Tibial nerve (tissue), 4 donors: ENCODE data around the gene ZNF260. TPM values are rescaled to one million over a fixed set of nuclear protein-coding genes. Genes with fewer than 3 reads are reported as not detected.
"Not testable (repeated sequence)": the region's sequence is repeated elsewhere in the genome, so short reads cannot be mapped to it uniquely, and the experiment has no call there.

Experiments used
- DNase-seq, 2 donors: peaks; one replicate each; pipeline ENCODE4 v3.0.0-alpha.2; 2019; ENCODE audit warnings: low spot score in 2 of 2
- H3K27ac ChIP-seq, 4 donors: fragments of 200-600 bp; sonication (generic) in 3 of 4; one replicate each; pipeline ENCODE4 v1.5.1; 2017 to 2019; ENCODE audit warnings: mild to moderate bottlenecking in 1 of 4
- H3K27me3 ChIP-seq, 2 donors: fragments of 200-600 bp; sonication (generic) in 1 of 2; one replicate each; pipeline versions ENCODE4 v1.5.1 to v1.6.0; 2017 to 2019
- H3K36me3 ChIP-seq, 3 donors: fragments of 200-600 bp; sonication (generic); one replicate each; pipeline ENCODE4 v1.5.1; 2018 to 2019
- H3K4me1 ChIP-seq, 4 donors: fragments of 200-600 bp; sonication (generic) in 3 of 4; one replicate each; pipeline ENCODE4 v1.5.1; 2017 to 2019
- H3K4me3 ChIP-seq, 4 donors: fragments of 200-600 bp; sonication (generic) in 3 of 4; one replicate each; pipeline ENCODE4 v1.5.1; 2017 to 2019; ENCODE audit warnings: mild to moderate bottlenecking in 1 of 4, moderate library complexity in 1 of 4
- H3K9me3 ChIP-seq, 4 donors: fragments of 200-600 bp; sonication (generic) in 3 of 4; one replicate each; pipeline ENCODE4 v1.5.1; 2017 to 2019
- EP300 ChIP-seq, 2 donors: sonication (generic); formaldehyde crosslinking; IDR thresholded peaks; one replicate each; pipeline ENCODE4 v1.6.1; 2017; ENCODE audit warnings: antibody characterized with exemption in 2 of 2, mild to moderate bottlenecking in 1 of 2
- POLR2A ChIP-seq, 2 donors: fragments of 450-650 bp; IDR thresholded peaks; one replicate each; pipeline ENCODE4 v1.6.1; 2017; ENCODE audit warnings: antibody characterized with exemption in 2 of 2, mild to moderate bottlenecking in 2 of 2, moderate library complexity in 2 of 2
- WGBS, 2 donors: methylation state at CpG; one replicate each; pipeline ENCODE4 v1.1.5; 2018; 5-methylcytosine and 5-hydroxymethylcytosine counted together
- total RNA-seq, 4 donors: library from RNA; depleted of rRNA; stranded (reverse); fragments of >200 nt; gene quantifications; one replicate each; pipeline ENCODE4 v1.1.0, GENCODE V29; 2016
- TF ChIP-seq, protein P1 (sequence below), 5 experiments: fragments of 200-600 bp in 3 of 5; fragments of 450-650 bp in 2 of 5; sonication (generic) in 3 of 5; IDR thresholded peaks; one replicate each; pipeline ENCODE4 v1.5.1; 2016 to 2019; ENCODE audit warnings: antibody characterized with exemption in 5 of 5, mild to moderate bottlenecking in 3 of 5, moderate library complexity in 2 of 5

The ZNF260 gene
- total RNA-seq, 4 donors from 2014 or later = 10.5 to 41.1 (median 15.1) TPM

DNA sequence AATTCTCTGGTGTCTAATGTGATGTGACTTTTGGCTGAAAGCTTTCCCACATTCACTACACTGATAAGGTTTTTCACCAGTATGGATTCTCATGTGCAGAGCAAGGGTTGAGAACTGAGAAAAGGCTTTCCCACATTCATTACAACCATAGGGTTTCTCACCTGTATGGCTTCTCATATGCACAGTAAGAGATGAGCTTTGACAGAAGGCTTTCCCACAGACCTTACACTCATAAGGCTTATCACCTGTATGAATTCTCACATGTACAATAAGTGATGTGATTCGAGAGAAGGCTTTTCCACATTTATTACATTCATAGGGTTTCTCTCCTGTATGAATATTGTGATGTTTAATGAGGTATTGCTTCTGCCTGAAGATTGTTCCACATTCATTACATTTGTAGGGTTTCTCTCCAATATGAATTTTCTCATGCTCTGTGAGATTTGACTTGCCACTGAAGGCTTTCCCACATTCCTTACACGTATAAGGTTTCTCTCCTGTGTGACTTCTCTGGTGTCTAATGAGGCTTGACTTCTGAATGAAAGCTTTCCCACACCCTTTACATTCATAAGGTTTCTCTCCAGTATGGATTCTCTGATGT is 14.0 kb downstream of the ZNF260 start:
- 96 to 98% methylated on average over 2 of the region's 2 CpGs for WGBS, 2 donors
- Histone ChIP-seq H3K9me3 (peaks cover 3 to 100% (median 71%) of the 10 kb centered on the region in 4 donors), H3K4me1 (no peaks in the 10 kb centered on the region), H3K27me3 (no peaks in the 10 kb centered on the region), H3K36me3 (peaks cover 8 to 100% (median 44%) of the 10 kb centered on the region in 3 donors), H3K4me3 (no peak overlapping the region), H3K27ac (no peak overlapping the region)
- DNase-seq = no peak
- TF ChIP-seq POLR2A (IDR thresholded peaks at IDR 0.05) (no peak), EP300 (IDR thresholded peaks at IDR 0.05) (no peak)
- TF ChIP-seq, protein P1, sequence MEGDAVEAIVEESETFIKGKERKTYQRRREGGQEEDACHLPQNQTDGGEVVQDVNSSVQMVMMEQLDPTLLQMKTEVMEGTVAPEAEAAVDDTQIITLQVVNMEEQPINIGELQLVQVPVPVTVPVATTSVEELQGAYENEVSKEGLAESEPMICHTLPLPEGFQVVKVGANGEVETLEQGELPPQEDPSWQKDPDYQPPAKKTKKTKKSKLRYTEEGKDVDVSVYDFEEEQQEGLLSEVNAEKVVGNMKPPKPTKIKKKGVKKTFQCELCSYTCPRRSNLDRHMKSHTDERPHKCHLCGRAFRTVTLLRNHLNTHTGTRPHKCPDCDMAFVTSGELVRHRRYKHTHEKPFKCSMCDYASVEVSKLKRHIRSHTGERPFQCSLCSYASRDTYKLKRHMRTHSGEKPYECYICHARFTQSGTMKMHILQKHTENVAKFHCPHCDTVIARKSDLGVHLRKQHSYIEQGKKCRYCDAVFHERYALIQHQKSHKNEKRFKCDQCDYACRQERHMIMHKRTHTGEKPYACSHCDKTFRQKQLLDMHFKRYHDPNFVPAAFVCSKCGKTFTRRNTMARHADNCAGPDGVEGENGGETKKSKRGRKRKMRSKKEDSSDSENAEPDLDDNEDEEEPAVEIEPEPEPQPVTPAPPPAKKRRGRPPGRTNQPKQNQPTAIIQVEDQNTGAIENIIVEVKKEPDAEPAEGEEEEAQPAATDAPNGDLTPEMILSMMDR (IDR thresholded peaks at IDR 0.05) = no peak

DNA sequence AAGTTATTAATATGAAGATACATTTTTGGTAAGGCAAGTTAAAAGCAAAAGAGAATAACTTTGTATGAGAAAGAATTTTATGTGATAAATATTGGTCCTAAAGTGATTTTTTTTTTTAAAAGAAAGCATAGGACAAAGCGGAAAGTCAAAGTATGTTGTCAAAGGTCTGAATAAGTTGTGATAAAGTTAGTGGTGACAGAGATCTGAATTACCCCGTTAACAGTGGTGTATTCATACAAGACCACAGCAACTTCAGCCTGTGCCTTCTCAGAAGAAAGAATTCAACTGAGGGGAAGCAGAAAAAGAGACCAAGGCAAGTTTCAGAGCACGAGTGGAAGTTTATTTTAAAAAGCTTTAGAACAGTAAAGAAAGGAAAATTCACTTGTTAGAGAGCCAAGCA is 19.7 kb downstream of the ZNF260 start:
- no peak for DNase-seq
- H3K36me3 ChIP-seq = peaks cover 0 to 46% (median 0%) of the 10 kb centered on the region in 3 donors
- peaks cover 0 to 100% (median 47%) of the 10 kb centered on the region in 4 donors for H3K9me3 ChIP-seq
- TF ChIP-seq POLR2A (IDR thresholded peaks at IDR 0.05) = no peak
- TF ChIP-seq EP300 (IDR thresholded peaks at IDR 0.05) = no peak
- TF ChIP-seq, protein P1 (IDR thresholded peaks at IDR 0.05) = no peak
- whole genome bisulfite sequencing, 2 donors = 90% methylated on average over 3 of the region's 3 CpGs
- H3K4me1 ChIP-seq = no peaks in the 10 kb centered on the region
- no peak overlapping the region for H3K27ac ChIP-seq
- no peaks in the 10 kb centered on the region for H3K27me3 ChIP-seq
- no peak overlapping the region for H3K4me3 ChIP-seq

DNA sequence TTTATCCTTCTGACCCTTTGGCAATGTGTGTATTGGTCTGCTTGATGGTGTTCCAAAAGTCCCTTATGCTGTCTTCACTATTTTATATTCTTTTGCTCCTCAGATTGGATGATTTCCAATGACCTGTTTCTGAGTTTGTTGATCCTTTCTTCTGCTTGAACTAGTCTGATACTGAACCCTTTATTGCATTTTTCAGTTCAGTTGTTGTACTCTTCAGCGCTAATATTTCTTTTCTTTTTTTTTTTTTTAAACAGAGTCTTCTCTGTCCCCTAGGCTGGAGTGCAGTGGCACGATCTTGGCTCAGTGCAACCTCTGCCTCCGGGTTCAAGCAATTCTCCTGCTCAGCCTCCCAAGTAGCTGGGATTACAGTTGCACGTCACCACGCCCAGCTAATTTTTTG is 26.1 kb downstream of the ZNF260 start:
- H3K36me3 ChIP-seq = no peaks in the 10 kb centered on the region
- 90 to 96% methylated on average over 5 of the region's 5 CpGs for WGBS, 2 donors

DNA sequence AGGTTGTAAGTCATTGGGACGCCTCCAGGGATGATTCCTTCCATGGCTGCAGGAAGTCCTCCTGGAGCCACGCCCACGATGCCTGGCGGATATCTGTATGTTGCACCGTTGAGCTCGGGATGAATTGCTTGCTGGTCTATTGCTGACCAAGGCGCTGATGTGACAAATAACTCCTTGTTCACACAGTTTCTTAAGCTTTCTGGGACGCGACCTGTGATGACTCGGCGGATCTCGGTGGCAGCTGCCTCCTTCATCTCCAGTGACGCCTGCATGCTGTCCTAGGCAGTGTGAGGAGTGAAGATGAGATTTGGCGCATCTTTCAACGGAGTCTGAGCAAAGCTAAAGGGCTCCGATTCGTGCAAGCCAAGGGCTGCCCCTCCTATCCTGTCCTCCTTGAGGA is 31.1 kb downstream of the ZNF260 start:
- H3K4me1 ChIP-seq = no peaks in the 10 kb centered on the region
- no peak overlapping the region for H3K27ac ChIP-seq
- H3K9me3 ChIP-seq = peaks cover 0 to 65% (median 5%) of the 10 kb centered on the region in 4 donors
- no peak for TF ChIP-seq POLR2A (IDR thresholded peaks at IDR 0.05)
- TF ChIP-seq EP300 (IDR thresholded peaks at IDR 0.05) = no peak
- TF ChIP-seq, protein P1 (IDR thresholded peaks at IDR 0.05) = no peak
- no peak overlapping the region for H3K4me3 ChIP-seq
- H3K27me3 ChIP-seq = no peaks in the 10 kb centered on the region
- 87 to 92% methylated on average over 16 to 17 of the region's 17 CpGs for WGBS, 2 donors
- no peak for DNase-seq
- H3K36me3 ChIP-seq = no peaks in the 10 kb centered on the region

More for the DNA sequence above, 26.1 kb downstream of the ZNF260 start:
- H3K27me3 ChIP-seq = no peaks in the 10 kb centered on the region
- H3K4me1 ChIP-seq = no peaks in the 10 kb centered on the region
- H3K9me3 ChIP-seq = peaks cover 0 to 100% (median 24%) of the 10 kb centered on the region in 4 donors
- no peak overlapping the region for H3K27ac ChIP-seq
- H3K4me3 ChIP-seq = no peak overlapping the region
- no peak for DNase-seq
- TF ChIP-seq EP300 (IDR thresholded peaks at IDR 0.05) = no peak
- TF ChIP-seq, protein P1 (IDR thresholded peaks at IDR 0.05) = no peak
- TF ChIP-seq POLR2A (IDR thresholded peaks at IDR 0.05) = no peak

DNA sequence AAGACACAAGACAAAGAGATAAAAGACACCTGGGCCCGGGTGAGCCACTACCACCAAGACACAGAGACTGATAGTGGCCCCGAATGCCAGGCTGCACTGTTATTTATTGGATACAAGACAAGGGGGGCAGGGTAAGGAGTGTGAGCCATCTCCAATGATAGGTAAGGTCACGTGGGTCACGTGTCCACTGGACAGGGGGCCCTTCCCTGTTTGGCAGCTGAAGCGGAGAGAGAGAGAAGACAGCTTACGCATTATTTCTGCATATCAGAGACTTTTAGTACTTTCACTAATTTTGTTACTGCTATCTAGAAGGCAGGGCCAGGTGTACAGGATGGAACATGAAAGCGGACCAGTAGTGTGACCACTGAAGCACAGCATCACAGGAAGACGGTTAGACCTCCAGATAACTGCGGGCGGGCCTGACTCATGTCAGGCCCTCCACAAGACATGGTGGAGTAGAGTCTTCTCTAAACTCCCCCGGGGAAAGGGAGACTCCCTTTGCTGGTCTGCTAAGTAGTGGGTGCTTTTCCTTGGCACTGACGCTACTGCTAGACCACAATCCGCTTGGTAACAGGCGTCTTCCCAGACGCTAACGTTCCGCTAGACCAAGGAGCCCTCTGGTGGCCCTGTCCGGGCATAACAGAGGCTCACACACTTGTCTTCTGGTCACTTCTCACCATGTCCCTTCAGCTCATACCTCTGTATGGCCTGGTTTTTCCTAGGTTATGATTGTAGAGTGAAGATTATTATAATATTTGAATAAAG is 35.2 kb downstream of the ZNF260 start:
- not testable (repeated sequence) for H3K27ac ChIP-seq, H3K4me3 ChIP-seq, H3K27me3 ChIP-seq, H3K36me3 ChIP-seq
- Histone ChIP-seq H3K4me1 (peaks cover 0 to 15% (median 0%) of the 10 kb centered on the region in 4 donors), H3K9me3 (peaks cover 0 to 23% (median 1%) of the 10 kb centered on the region in 4 donors)
- DNase-seq = peak in 1 of 2 donors; percentile 30
- 62 to 64% methylated on average over 18 of the region's 18 CpGs for WGBS, 2 donors
- TF ChIP-seq, protein P1 (IDR thresholded peaks at IDR 0.05) = peak in 3 of 5 experiments; percentile 16 to 30 (median 21)

DNA sequence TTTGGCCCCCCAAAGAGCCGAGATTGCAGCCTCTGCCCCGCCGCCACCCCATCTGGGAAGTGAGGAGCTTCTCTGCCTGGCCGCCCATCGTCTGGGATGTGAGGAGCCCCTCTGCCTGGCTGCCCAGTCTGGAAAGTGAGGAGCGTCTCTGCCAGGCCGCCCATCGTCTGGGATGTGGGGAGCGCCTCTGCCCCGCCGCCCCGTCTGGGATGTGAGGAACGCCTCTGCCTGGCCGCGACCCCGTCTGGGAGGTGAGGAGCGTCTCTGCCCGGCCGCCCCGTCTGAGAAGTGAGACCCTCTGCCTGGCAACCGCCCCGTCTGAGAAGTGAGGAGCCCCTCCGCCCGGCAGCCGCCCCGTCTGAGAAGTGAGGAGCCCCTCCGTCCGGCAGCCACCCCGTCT is 37.2 kb downstream of the ZNF260 start:
- not testable (repeated sequence) for H3K27me3 ChIP-seq, H3K36me3 ChIP-seq, H3K9me3 ChIP-seq, DNase-seq, H3K27ac ChIP-seq, H3K4me3 ChIP-seq
- peaks cover 0 to 16% (median 0%) of the 10 kb centered on the region in 4 donors for H3K4me1 ChIP-seq
- WGBS, 2 donors = 91 to 94% methylated on average over 26 of the region's 29 CpGs
